Measurements from ENCODE around the gene UBE2G2.

Gene UBE2G2

DNA sequence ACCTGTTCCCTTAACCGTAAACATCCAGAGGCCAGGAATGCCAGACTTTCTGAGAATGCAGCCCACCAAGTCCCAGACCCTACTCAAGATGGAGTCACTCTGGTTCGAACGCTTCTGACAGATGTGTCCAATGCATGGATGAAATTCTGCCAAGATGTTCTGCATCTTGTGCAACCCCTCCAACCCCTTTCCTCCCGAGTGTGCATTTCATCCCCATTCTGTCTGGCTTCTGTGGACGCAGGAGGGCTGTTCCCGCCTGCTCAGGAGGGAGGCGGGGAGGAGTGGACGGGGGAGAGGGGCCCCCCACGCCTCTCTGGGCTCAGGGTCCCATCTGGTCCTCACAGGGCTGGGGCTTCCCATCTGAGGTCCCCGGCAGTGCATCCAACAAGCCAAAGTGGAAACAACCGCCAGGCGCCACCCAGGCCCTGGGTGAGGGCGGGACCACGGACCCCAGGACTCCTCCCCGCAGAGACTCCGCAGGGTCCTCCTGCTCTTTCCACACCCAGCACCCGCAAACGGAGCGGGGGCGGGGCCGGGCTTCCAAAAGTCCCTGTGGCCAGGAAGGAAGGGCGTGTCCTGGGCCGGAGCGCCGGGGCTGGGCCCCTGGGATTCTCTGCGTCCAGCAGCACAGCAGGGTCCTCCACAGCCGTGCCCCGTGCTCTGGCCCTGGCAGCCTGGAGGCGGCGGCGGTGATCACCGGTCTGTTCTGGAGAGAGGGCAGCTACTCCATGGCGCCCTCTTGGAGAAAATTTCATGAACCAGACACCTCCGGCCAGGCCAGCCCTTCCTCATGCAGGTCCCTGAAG, 44.0 kb upstream of the UBE2G2 start:
- TF ChIP-seq SIN3A (IDR thresholded peaks at IDR 0.05; ENCODE audit: borderline replicate concordance, insufficient read depth, low read length) = no peak
- TF ChIP-seq POLR2AphosphoS5 (IDR thresholded peaks at IDR 0.05; ENCODE audit: low read depth, low read length) = no peak
- TF ChIP-seq, protein P1, sequence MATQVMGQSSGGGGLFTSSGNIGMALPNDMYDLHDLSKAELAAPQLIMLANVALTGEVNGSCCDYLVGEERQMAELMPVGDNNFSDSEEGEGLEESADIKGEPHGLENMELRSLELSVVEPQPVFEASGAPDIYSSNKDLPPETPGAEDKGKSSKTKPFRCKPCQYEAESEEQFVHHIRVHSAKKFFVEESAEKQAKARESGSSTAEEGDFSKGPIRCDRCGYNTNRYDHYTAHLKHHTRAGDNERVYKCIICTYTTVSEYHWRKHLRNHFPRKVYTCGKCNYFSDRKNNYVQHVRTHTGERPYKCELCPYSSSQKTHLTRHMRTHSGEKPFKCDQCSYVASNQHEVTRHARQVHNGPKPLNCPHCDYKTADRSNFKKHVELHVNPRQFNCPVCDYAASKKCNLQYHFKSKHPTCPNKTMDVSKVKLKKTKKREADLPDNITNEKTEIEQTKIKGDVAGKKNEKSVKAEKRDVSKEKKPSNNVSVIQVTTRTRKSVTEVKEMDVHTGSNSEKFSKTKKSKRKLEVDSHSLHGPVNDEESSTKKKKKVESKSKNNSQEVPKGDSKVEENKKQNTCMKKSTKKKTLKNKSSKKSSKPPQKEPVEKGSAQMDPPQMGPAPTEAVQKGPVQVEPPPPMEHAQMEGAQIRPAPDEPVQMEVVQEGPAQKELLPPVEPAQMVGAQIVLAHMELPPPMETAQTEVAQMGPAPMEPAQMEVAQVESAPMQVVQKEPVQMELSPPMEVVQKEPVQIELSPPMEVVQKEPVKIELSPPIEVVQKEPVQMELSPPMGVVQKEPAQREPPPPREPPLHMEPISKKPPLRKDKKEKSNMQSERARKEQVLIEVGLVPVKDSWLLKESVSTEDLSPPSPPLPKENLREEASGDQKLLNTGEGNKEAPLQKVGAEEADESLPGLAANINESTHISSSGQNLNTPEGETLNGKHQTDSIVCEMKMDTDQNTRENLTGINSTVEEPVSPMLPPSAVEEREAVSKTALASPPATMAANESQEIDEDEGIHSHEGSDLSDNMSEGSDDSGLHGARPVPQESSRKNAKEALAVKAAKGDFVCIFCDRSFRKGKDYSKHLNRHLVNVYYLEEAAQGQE (IDR thresholded peaks at IDR 0.05; ENCODE audit: insufficient read depth in 1 of 2, low read depth in 2 of 2, low read length in 2 of 2) = no peak
- TF ChIP-seq TAF1 (IDR thresholded peaks at IDR 0.05; ENCODE audit: borderline replicate concordance, insufficient read depth, low read length) = no peak
- TF ChIP-seq FOXP2 (optimal IDR thresholded peaks at IDR 0.05; ENCODE audit: borderline replicate concordance, extremely low read depth, extremely low read length, insufficient read depth) = no peak

DNA sequence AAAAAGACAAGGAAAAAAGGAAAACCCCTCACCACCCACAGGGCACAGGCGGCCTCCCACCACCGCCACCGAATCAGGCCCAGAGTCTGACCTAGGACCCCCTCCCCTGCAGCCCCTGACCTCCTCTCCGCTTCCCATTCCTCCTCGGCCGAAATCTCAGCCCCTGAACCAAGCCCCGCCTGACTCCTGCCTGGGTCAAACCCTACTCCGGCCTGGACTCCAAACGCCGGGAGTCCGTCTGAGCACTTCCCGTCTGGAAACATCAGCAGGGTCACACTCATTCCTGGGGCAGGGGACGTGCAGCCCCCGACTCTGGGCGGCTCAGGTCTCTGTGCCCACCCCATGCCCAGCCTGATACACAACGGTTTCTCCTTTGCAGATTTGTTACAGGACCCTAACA, 42.6 kb upstream of the UBE2G2 start:
- TF ChIP-seq, protein P1 (IDR thresholded peaks at IDR 0.05; ENCODE audit: insufficient read depth in 1 of 2, low read depth in 2 of 2, low read length in 2 of 2) = no peak
- TF ChIP-seq FOXP2 (optimal IDR thresholded peaks at IDR 0.05; ENCODE audit: borderline replicate concordance, extremely low read depth, extremely low read length, insufficient read depth) (no peak), SIN3A (IDR thresholded peaks at IDR 0.05; ENCODE audit: borderline replicate concordance, insufficient read depth, low read length) (no peak), POLR2AphosphoS5 (IDR thresholded peaks at IDR 0.05; ENCODE audit: low read depth, low read length) (no peak), TAF1 (IDR thresholded peaks at IDR 0.05; ENCODE audit: borderline replicate concordance, insufficient read depth, low read length) (no peak)

DNA sequence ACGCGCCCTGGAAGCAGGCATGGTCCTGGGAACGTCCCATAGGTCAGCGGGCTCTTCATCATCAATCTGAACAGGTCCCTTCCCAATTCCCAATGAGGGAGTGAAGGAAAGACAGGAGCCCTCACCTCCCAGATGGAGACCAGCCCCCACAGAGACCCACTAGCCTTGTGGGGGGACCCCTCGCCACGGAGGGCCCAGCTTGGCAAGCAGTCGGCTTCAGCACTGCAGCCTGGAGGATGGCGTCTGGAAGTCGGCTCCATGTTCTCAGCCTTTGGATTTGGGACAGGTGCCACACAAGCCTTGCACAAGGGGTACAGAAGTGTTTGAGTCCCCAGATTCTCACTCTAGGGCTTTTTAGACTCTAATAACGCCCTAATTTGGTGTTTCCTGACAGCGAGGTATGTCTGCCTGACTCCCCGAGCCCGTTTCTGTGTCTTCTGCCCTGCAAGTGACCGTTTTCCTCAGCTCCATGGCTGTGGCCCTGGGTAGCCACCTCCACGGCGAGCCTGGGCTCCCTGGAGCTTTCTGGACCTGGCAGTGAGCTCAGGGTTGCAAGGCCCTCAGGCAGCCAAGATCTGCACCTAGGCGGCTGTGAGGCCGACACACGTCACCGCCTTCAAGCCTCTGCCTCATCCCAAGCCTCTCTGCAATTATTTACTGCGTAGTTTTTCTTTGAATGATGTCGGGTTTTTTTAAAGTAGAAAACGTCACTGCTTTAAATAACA, 41.3 kb upstream of the UBE2G2 start:
- no peak for TF ChIP-seq FOXP2 (optimal IDR thresholded peaks at IDR 0.05; ENCODE audit: borderline replicate concordance, extremely low read depth, extremely low read length, insufficient read depth)
- TF ChIP-seq SIN3A (IDR thresholded peaks at IDR 0.05; ENCODE audit: borderline replicate concordance, insufficient read depth, low read length) = no peak
- TF ChIP-seq POLR2AphosphoS5 (IDR thresholded peaks at IDR 0.05; ENCODE audit: low read depth, low read length) = no peak
- TF ChIP-seq, protein P1 (IDR thresholded peaks at IDR 0.05; ENCODE audit: insufficient read depth in 1 of 2, low read depth in 2 of 2, low read length in 2 of 2) = no peak
- no peak for TF ChIP-seq TAF1 (IDR thresholded peaks at IDR 0.05; ENCODE audit: borderline replicate concordance, insufficient read depth, low read length)

DNA sequence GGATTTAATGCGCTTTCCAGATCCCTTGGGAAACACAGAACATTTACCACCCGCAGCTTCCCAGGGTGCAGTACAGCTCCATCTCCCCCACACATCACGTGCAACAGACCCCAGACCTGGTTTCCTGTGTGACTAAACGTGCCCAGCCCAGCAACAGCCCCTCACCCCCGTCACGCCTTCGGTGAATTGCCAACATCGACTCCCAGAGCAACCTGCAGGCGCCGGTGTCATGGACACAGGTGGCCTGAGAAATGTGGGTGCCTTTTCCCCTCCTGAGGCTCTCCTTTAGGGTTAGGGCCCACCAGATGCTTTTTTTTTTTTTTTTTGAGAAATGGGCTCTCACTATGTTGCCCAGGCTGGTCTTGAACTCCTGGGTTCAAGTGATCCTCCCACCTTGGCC, 40.5 kb upstream of the UBE2G2 start:
- TF ChIP-seq, protein P1 (IDR thresholded peaks at IDR 0.05; ENCODE audit: insufficient read depth in 1 of 2, low read depth in 2 of 2, low read length in 2 of 2) = no peak
- TF ChIP-seq SIN3A (IDR thresholded peaks at IDR 0.05; ENCODE audit: borderline replicate concordance, insufficient read depth, low read length) (no peak), TAF1 (IDR thresholded peaks at IDR 0.05; ENCODE audit: borderline replicate concordance, insufficient read depth, low read length) (no peak), FOXP2 (optimal IDR thresholded peaks at IDR 0.05; ENCODE audit: borderline replicate concordance, extremely low read depth, extremely low read length, insufficient read depth) (no peak), POLR2AphosphoS5 (IDR thresholded peaks at IDR 0.05; ENCODE audit: low read depth, low read length) (no peak)
